Liver (tissue), 9 donors: ENCODE data around the gene RAB7A. TPM values are rescaled to one million over a fixed set of nuclear protein-coding genes. Genes with fewer than 3 reads are reported as not detected.
"Not testable (repeated sequence)": the region's sequence is repeated elsewhere in the genome, so short reads cannot be mapped to it uniquely, and the experiment has no call there.

Experiments
- DNase-seq: peaks from one replicate; pipeline ENCODE4 v3.0.0-alpha.2; 2017; ENCODE audit warnings: low spot score
- H3K27ac ChIP-seq, 2 donors: one replicate each; pipeline ENCODE4 v1.7.0; 2013; ENCODE audit warnings: inconsistent platforms in 2 of 2, low read length in 2 of 2, control low read depth in 1 of 2, low read depth in 1 of 2, mild to moderate bottlenecking in 1 of 2
- H3K27me3 ChIP-seq, 4 donors: one replicate each; pipeline versions ENCODE4 v1.6.1 to v1.7.0; 2013; ENCODE audit warnings: low read length in 3 of 4, inconsistent platforms in 1 of 4, mild to moderate bottlenecking in 1 of 4, moderate library complexity in 1 of 4; ENCODE audit not compliant: control insufficient read depth in 4 of 4, insufficient read depth in 4 of 4
- H3K36me3 ChIP-seq, 4 donors: one replicate each; pipeline versions ENCODE4 v1.6.1 to v1.7.0; 2013; ENCODE audit warnings: low read length in 3 of 4, mild to moderate bottlenecking in 3 of 4, low read depth in 1 of 4, moderate library complexity in 1 of 4; ENCODE audit not compliant: control insufficient read depth in 4 of 4, insufficient read depth in 3 of 4
- H3K4me1 ChIP-seq, 4 donors: one replicate each; pipeline versions ENCODE4 v1.6.1 to v1.7.0; 2013; ENCODE audit warnings: low read length in 3 of 4, mild to moderate bottlenecking in 3 of 4, moderate library complexity in 1 of 4; ENCODE audit not compliant: control insufficient read depth in 4 of 4, insufficient read depth in 4 of 4
- H3K4me3 ChIP-seq, 3 donors: one replicate each; pipeline versions ENCODE4 v1.6.1 to v1.7.0; 2013; ENCODE audit warnings: low read length in 3 of 3, control low read depth in 1 of 3, low read depth in 1 of 3, mild to moderate bottlenecking in 1 of 3
- H3K9ac ChIP-seq, 2 donors: one replicate each; pipeline ENCODE4 v1.7.0; 2013; ENCODE audit warnings: low read length in 2 of 2, mild to moderate bottlenecking in 2 of 2, moderate library complexity in 2 of 2, control low read depth in 1 of 2, low read depth in 1 of 2
- H3K9me3 ChIP-seq, 4 donors: one replicate each; pipeline versions ENCODE4 v1.6.1 to v1.7.0; 2013; ENCODE audit warnings: low read length in 3 of 4; ENCODE audit not compliant: control insufficient read depth in 4 of 4
- CTCF ChIP-seq: fragments of 150-350 bp; IDR thresholded peaks from 2 replicates; pipeline ENCODE4 v1.5.1; 2017; ENCODE audit warnings: improper control_type of control experiment, low read depth, low read length; ENCODE audit not compliant: missing input control
- FOXA1 ChIP-seq: IDR thresholded peaks from 2 replicates; pipeline ENCODE4 v1.6.1; 2016; ENCODE audit warnings: antibody characterized with exemption
- FOXA2 ChIP-seq: IDR thresholded peaks from 2 replicates; pipeline ENCODE4 v1.6.1; 2016; ENCODE audit warnings: antibody characterized with exemption
- HNF4A ChIP-seq, 2 donors: conservative IDR thresholded peaks; 2 replicates each; pipeline ENCODE4 v1.6.1; 2016; ENCODE audit warnings: antibody characterized with exemption in 2 of 2, mild to moderate bottlenecking in 2 of 2
- HNF4G ChIP-seq: IDR thresholded peaks from 2 replicates; pipeline ENCODE4 v1.6.1; 2016; ENCODE audit warnings: antibody characterized with exemption
- JUND ChIP-seq, 2 donors: IDR thresholded peaks; 2 replicates each; pipeline ENCODE4 v1.6.1; 2016; ENCODE audit warnings: antibody characterized with exemption in 2 of 2
- MAX ChIP-seq: IDR thresholded peaks from 2 replicates; pipeline ENCODE4 v1.6.1; 2016; ENCODE audit warnings: antibody characterized with exemption
- NR2F2 ChIP-seq: IDR thresholded peaks from 2 replicates; pipeline ENCODE4 v1.6.1; 2016; ENCODE audit warnings: antibody characterized with exemption
- RAD21 ChIP-seq, 2 donors: IDR thresholded peaks; 2 replicates each; pipeline ENCODE4 v1.6.1; 2016; ENCODE audit warnings: antibody characterized with exemption in 2 of 2, mild to moderate bottlenecking in 2 of 2
- REST ChIP-seq: IDR thresholded peaks from 2 replicates; pipeline ENCODE4 v1.6.1; 2016; ENCODE audit warnings: antibody characterized with exemption, mild to moderate bottlenecking
- SP1 ChIP-seq: IDR thresholded peaks from 2 replicates; pipeline ENCODE4 v1.6.1; 2018; ENCODE audit warnings: antibody characterized with exemption, mild to moderate bottlenecking
- TAF1 ChIP-seq: conservative IDR thresholded peaks from 2 replicates; pipeline ENCODE4 v1.6.1; 2016; ENCODE audit warnings: antibody characterized with exemption, mild to moderate bottlenecking
- YY1 ChIP-seq: IDR thresholded peaks from 2 replicates; pipeline ENCODE4 v1.6.1; 2016; ENCODE audit warnings: antibody characterized with exemption, mild to moderate bottlenecking
- WGBS: extraction: QIAGEN DNeasy Blood & Tissue Kit; methylation state at CpG from one replicate; pipeline ENCODE4 v1.1.7; 2013; 5-methylcytosine and 5-hydroxymethylcytosine counted together
- polyA plus RNA-seq, 2 donors: library from polyadenylated mRNA; stranded (reverse) in 1 of 2; unstranded in 1 of 2; fragments of 200-250 nt in 1 of 2; fragments of >200 nt in 1 of 2; fragmentation: Nextera tagmentation in 1 of 2; extraction: Ambion mirVana in 1 of 2; gene quantifications; one replicate each; pipeline versions ENCODE4 v1.2.1 to v1.2.3, GENCODE V29; 2013 to 2015
- total RNA-seq, 2 donors: library from RNA; depleted of rRNA; stranded (reverse); fragments of >200 nt; gene quantifications; one replicate each; pipeline ENCODE4 v1.2.3, GENCODE V29; 2014
- donor health status: healthy.
- donor health status: healthy.
- donor health status: healthy.
- donor health status: healthy.
- donor health status: healthy.

The RAB7A gene
- total and polyA plus RNA-seq, 4 donors = 34.6 to 90.6 (median 63.4) TPM

GRCh38 chr3:128714887-128715491, 11.0 kb upstream of the RAB7A start:
- H3K4me1 ChIP-seq = no peaks in the 10 kb centered on the region
- WGBS = 80% methylated on average over 3 of the region's 3 CpGs
- H3K27me3 ChIP-seq = no peaks in the 10 kb centered on the region
- H3K27ac ChIP-seq = no peak overlapping the region
- TF ChIP-seq SP1 (no peak), FOXA2 (no peak), HNF4G (no peak), JUND (IDR thresholded peaks at IDR 0.05) (no peak), REST (no peak), HNF4A (conservative IDR thresholded peaks at IDR 0.05) (no peak), FOXA1 (no peak), CTCF (no peak), MAX (no peak), NR2F2 (no peak)
- H3K4me3 ChIP-seq = no peak overlapping the region
- no peaks in the 10 kb centered on the region for H3K9me3 ChIP-seq
- no peak for DNase-seq
- no peaks in the 10 kb centered on the region for H3K36me3 ChIP-seq
- H3K9ac ChIP-seq = no peak overlapping the region

GRCh38 chr3:128718892-128719291, 7.1 kb upstream of the RAB7A start:
- not testable (repeated sequence) for H3K27ac ChIP-seq, H3K36me3 ChIP-seq, DNase-seq, H3K27me3 ChIP-seq, H3K9me3 ChIP-seq, H3K4me3 ChIP-seq, H3K4me1 ChIP-seq, H3K9ac ChIP-seq
- 75% methylated on average over 7 of the region's 7 CpGs for WGBS

GRCh38 chr3:128720891-128721290, 5.1 kb upstream of the RAB7A start:
- H3K36me3 ChIP-seq = no peaks in the 10 kb centered on the region
- peaks cover 0 to 2% (median 0%) of the 10 kb centered on the region in 4 donors for H3K4me1 ChIP-seq
- 58% methylated on average over 10 of the region's 10 CpGs for WGBS
- H3K9ac ChIP-seq = no peak overlapping the region
- H3K9me3 ChIP-seq = no peaks in the 10 kb centered on the region
- no peaks in the 10 kb centered on the region for H3K27me3 ChIP-seq
- DNase-seq = no peak
- H3K27ac ChIP-seq = no peak overlapping the region
- no peak overlapping the region for H3K4me3 ChIP-seq
- TF ChIP-seq RAD21 (IDR thresholded peaks at IDR 0.05) = no peak
- no peak for TF ChIP-seq FOXA1
- TF ChIP-seq YY1 = no peak
- no peak for TF ChIP-seq SP1
- no peak for TF ChIP-seq TAF1
